DOHH2 (cell line): ENCODE data around the gene SAXO2.

Experiments used
- CTCF ChIP-seq: fragments of 200-600 bp; sonication (generic); IDR thresholded peaks from one replicate; pipeline ENCODE4 v1.5.1; 2014; ENCODE audit warnings: antibody characterized with exemption, mild to moderate bottlenecking, low read depth, low read length; ENCODE audit not compliant: poor library complexity, severe bottlenecking
- EZH2phosphoT487 ChIP-seq: fragments of 200-600 bp; sonication (generic); IDR thresholded peaks from 2 replicates; pipeline ENCODE4 v1.6.1; 2017; ENCODE audit warnings: borderline replicate concordance, mild to moderate bottlenecking, antibody characterized with exemption, low read length, moderate library complexity, mixed read lengths

GRCh38 chr15:82312586-82313349 is 50.1 kb downstream of the SAXO2 start:
- no peak for TF ChIP-seq CTCF
- TF ChIP-seq EZH2phosphoT487: no peak
